Gastrocnemius medialis (tissue), 4 donors: ENCODE data around the gene MRPL27. TPM values are rescaled to one million over a fixed set of nuclear protein-coding genes. Genes with fewer than 3 reads are reported as not detected.

ENCODE experiments used
- ATAC-seq, 2 donors: fragments of 150-250 bp; one replicate each; pipeline ENCODE4 v1.9.1; 2016
- DNase-seq, 2 donors: peaks; one replicate each; pipeline ENCODE4 v3.0.0-alpha.2; 2019
- H3K27ac ChIP-seq, 4 donors: fragments of 200-600 bp; sonication (generic); 1 replicate in 1 of 4; 2 replicates in 3 of 4; pipeline ENCODE4 v1.5.1; 2016 to 2018; ENCODE audit warnings: mild to moderate bottlenecking in 2 of 4, moderate library complexity in 1 of 4
- H3K27me3 ChIP-seq, 3 donors: fragments of 200-600 bp; sonication (generic) in 2 of 3; 1 replicate in 1 of 3; 2 replicates in 2 of 3; pipeline versions ENCODE4 v1.5.1 to v1.6.0; 2016 to 2019; ENCODE audit warnings: mild to moderate bottlenecking in 1 of 3, moderate library complexity in 1 of 3
- H3K36me3 ChIP-seq, 2 donors: fragments of 200-600 bp; sonication (generic) in 1 of 2; one replicate each; pipeline ENCODE4 v1.5.1; 2017 to 2018
- H3K4me1 ChIP-seq, 2 donors: fragments of 200-600 bp; sonication (generic) in 1 of 2; one replicate each; pipeline ENCODE4 v1.5.1; 2016 to 2017; ENCODE audit warnings: mild to moderate bottlenecking in 2 of 2
- H3K4me3 ChIP-seq, 4 donors: fragments of 200-600 bp; sonication (generic) in 3 of 4; 1 replicate in 1 of 4; 2 replicates in 3 of 4; pipeline ENCODE4 v1.5.1; 2016 to 2019; ENCODE audit warnings: mild to moderate bottlenecking in 2 of 4
- H3K9me3 ChIP-seq, 3 donors: fragments of 200-600 bp; sonication (generic) in 2 of 3; 1 replicate in 1 of 3; 2 replicates in 2 of 3; pipeline ENCODE4 v1.5.1; 2016 to 2019
- POLR2A ChIP-seq, 2 donors: fragments of 450-650 bp; IDR thresholded peaks; one replicate each; pipeline ENCODE4 v1.6.1; 2017; ENCODE audit warnings: antibody characterized with exemption in 2 of 2, mild to moderate bottlenecking in 2 of 2, moderate library complexity in 2 of 2
- in situ Hi-C, 4 donors: fragments of 200-750 bp; cut with MboI; loops; one replicate each; pipeline versions ENCODE4 v1.15.0 to v1.8.0; 2017; ENCODE audit warnings: low sequenced_read_pairs in 4 of 4
- intact Hi-C: fragments of 100-400 bp; cut with DNase I; formaldehyde crosslinking; loops from one replicate; pipeline ENCODE4 v1.15.1; 2023; ENCODE audit warnings: low total_unique reads
- total RNA-seq, 4 donors: library from RNA; depleted of rRNA; stranded (reverse); fragments of >200 nt; gene quantifications; one replicate each; pipeline versions ENCODE4 v1.1.0 to v1.2.3, GENCODE V29; 2016
- TF ChIP-seq, protein P1 (sequence below), 5 experiments: fragments of 450-650 bp in 3 of 5; fragments of 200-600 bp in 2 of 5; sonication (generic) in 2 of 5; IDR thresholded peaks in 4 of 5; conservative IDR thresholded peaks in 1 of 5; 1 replicate in 4 of 5; 2 replicates in 1 of 5; pipeline ENCODE4 v1.5.1; 2016 to 2019; ENCODE audit warnings: antibody characterized with exemption in 5 of 5, mild to moderate bottlenecking in 3 of 5, moderate library complexity in 3 of 5

Gene MRPL27
- total RNA-seq, 4 donors from 2014 or later: 110 to 141 (median 134) TPM

DNA sequence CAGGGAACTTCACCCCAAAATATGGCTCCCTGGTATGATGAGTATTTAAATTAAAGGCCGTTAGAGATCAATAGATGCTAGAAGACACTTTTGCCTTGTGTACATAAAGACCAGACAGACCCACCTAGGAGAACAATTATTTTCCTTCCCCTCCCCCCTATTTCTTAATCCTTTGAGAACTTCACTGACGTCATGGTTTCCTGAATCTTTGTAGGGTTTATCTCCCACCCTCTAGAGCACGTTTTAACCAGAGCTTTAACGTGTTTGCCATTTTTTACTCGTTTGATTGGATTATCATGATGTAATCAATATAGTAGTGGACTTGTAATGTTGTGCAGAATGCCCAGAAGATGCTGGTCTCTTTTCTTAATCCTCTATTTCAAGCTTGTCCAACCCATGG is 49.9 kb downstream of the MRPL27 start:
- DNase-seq (no peak), ATAC-seq (no peak)
- Histone ChIP-seq H3K36me3 (no peaks in the 10 kb centered on the region), H3K9me3 (no peaks in the 10 kb centered on the region), H3K27ac (no peak overlapping the region), H3K4me1 (peaks cover 7 to 8% of the 10 kb centered on the region in 2 donors), H3K27me3 (peaks cover 0 to 2% (median 0%) of the 10 kb centered on the region in 3 donors), H3K4me3 (no peak overlapping the region)
- TF ChIP-seq, protein P1, sequence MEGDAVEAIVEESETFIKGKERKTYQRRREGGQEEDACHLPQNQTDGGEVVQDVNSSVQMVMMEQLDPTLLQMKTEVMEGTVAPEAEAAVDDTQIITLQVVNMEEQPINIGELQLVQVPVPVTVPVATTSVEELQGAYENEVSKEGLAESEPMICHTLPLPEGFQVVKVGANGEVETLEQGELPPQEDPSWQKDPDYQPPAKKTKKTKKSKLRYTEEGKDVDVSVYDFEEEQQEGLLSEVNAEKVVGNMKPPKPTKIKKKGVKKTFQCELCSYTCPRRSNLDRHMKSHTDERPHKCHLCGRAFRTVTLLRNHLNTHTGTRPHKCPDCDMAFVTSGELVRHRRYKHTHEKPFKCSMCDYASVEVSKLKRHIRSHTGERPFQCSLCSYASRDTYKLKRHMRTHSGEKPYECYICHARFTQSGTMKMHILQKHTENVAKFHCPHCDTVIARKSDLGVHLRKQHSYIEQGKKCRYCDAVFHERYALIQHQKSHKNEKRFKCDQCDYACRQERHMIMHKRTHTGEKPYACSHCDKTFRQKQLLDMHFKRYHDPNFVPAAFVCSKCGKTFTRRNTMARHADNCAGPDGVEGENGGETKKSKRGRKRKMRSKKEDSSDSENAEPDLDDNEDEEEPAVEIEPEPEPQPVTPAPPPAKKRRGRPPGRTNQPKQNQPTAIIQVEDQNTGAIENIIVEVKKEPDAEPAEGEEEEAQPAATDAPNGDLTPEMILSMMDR (IDR thresholded peaks at IDR 0.05 in 4 of 5, conservative IDR thresholded peaks at IDR 0.05 in 1 of 5): no peak
- no peak for TF ChIP-seq POLR2A (IDR thresholded peaks at IDR 0.05)
- intact Hi-C loops (no loop called here), in situ Hi-C loops (no loop called here)

DNA sequence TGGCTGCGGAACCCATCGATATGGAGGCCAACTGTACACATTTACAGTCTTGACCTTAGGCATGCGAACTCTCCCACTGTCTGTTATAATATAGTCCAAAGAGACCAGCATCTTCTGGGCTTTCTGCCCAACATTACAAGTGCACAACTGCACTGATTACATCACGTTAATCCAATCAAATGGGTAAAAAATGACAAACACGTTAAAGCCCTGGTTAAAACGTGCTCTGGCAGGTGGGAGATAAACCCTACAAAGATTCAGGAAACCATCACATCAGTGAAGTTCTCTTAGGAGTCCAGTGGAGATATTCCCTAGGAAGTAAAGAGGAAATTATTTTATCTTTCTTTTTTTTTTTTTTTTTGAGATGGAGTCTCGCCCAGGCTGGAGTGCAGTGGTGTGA is 50.7 kb downstream of the MRPL27 start:
- intact Hi-C loops: no loop called here
- Histone ChIP-seq H3K27me3 (peaks cover 0 to 2% (median 0%) of the 10 kb centered on the region in 3 donors), H3K4me1 (peaks cover 7 to 10% of the 10 kb centered on the region in 2 donors), H3K4me3 (no peak overlapping the region), H3K36me3 (no peaks in the 10 kb centered on the region), H3K9me3 (no peaks in the 10 kb centered on the region), H3K27ac (no peak overlapping the region)
- TF ChIP-seq, protein P1 (IDR thresholded peaks at IDR 0.05 in 4 of 5, conservative IDR thresholded peaks at IDR 0.05 in 1 of 5): no peak
- TF ChIP-seq POLR2A (IDR thresholded peaks at IDR 0.05): no peak
- DNase-seq: no peak
- in situ Hi-C loops: no loop called here
- ATAC-seq: no peak

DNA sequence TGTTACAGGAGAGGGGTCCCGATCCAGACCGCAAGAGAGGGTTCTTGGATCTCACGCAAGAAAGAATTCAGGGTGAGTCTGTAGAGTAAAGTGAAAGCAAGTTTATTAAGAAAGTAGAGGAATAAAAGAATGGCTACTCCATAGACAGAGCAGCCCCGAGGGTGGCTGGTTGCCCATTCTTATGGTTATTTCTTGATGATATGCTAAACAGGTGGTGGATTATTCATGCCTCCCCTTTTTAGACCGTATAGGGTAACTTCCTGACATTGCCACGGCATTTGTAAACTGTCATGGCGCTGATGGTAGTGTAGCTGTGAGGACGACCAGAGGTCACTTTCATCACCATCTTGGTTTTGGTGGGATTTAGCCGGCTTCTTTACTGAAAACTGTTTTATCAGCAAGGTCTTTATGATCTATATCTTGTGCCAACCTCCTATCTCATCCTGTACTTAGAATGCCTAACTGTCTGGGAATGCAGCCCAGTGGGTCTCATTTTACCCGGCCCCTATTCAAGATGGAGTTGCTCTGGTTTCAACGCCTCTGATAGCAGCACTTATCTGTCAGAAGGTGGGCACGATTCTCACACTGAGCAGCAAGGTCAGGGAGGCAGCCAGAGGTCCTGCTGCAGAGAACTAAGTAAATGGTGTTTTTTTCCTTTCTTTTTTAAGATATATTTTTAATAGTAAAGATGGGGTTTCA is 53.5 kb downstream of the MRPL27 start:
- Histone ChIP-seq H3K27me3 (no peaks in the 10 kb centered on the region), H3K4me3 (no peak overlapping the region), H3K27ac (no peak overlapping the region), H3K4me1 (peaks cover 7 to 10% of the 10 kb centered on the region in 2 donors), H3K36me3 (no peaks in the 10 kb centered on the region), H3K9me3 (no peaks in the 10 kb centered on the region)
- DNase-seq (no peak), ATAC-seq (no peak)
- in situ Hi-C loops (no loop called here), intact Hi-C loops (no loop called here)
- TF ChIP-seq, protein P1 (IDR thresholded peaks at IDR 0.05 in 4 of 5, conservative IDR thresholded peaks at IDR 0.05 in 1 of 5): no peak
- TF ChIP-seq POLR2A (IDR thresholded peaks at IDR 0.05): no peak

DNA sequence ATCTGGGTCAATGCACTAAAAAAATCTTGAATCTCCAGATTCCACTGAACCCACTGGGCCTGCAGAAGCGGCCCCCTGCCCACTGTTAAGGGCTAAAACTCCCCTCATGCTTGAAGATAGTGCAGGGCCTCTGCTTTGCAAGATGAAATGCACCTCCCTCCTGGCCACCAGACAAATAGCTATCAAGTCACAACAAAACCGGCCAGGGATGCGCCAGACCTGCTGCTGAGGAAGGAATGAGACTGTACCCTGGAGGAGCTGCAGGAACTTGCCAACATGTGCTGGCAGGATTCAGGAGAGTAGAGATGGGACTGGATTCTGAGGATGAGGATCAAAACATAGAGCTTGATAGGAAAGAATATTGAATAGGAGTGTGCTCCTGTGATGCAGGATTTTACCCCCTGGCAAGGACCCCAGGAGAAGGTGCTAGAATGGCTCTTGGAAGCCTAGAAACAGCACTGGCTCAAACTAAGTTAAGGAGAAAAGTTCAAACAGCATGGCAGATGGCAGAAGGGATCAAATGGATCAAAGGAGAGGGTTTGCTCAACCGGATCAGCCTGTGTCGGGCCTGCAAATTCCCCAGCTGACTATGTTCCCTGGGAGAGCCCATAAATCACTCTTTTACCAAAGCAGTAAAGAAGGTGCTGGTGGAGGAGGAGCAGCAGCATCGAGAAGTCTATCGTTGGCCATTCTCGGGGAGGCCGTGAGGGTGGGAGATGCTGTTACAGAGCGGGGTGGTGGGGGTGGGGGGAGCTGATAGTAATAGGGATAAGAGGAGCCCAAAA is 54.3 kb downstream of the MRPL27 start:
- DNase-seq: no peak
- H3K9me3 ChIP-seq: no peaks in the 10 kb centered on the region
- TF ChIP-seq, protein P1 (IDR thresholded peaks at IDR 0.05 in 4 of 5, conservative IDR thresholded peaks at IDR 0.05 in 1 of 5): no peak
- no peak for TF ChIP-seq POLR2A (IDR thresholded peaks at IDR 0.05)
- intact Hi-C loops (no loop called here), in situ Hi-C loops (no loop called here)
- H3K27ac ChIP-seq: no peak overlapping the region
- peak; percentile 65 to 80 for ATAC-seq
- no peak overlapping the region for H3K4me3 ChIP-seq
- H3K36me3 ChIP-seq: no peaks in the 10 kb centered on the region
- H3K27me3 ChIP-seq: no peaks in the 10 kb centered on the region
- H3K4me1 ChIP-seq: peaks cover 7 to 10% of the 10 kb centered on the region in 2 donors

Other genes starting within 250 kb of the MRPL27 start
- 1 to 10 TPM in 1 of 4 donors, under 1 TPM in 2, not detected in 1; 0.04 to 3.8 (median 0.31) TPM for gene SAMD14, start 243.0 kb downstream of the MRPL27 start, total RNA-seq
- 10 to 100 TPM in 2 of 4 donors, 1 to 10 TPM in 2; 4.7 to 18.8 (median 11.0) TPM for gene PPP1R9B, start 222.5 kb downstream of the MRPL27 start, total RNA-seq
- gene SGCA, start 207.2 kb downstream of the MRPL27 start, total RNA-seq: 100 to 1,000 TPM; 227 to 385 (median 292) TPM
- 1 to 10 TPM; 1.7 to 9.5 (median 5.1) TPM for gene COL1A1, start 171.6 kb downstream of the MRPL27 start, total RNA-seq
- gene TMEM92, start 98.7 kb downstream of the MRPL27 start, total RNA-seq: not detected
- 10 to 100 TPM in 2 of 4 donors, 1 to 10 TPM in 2; 7.9 to 12.6 (median 9.8) TPM for gene XYLT2, start 27.1 kb downstream of the MRPL27 start, total RNA-seq
- gene EME1, start within 50 bp of the MRPL27 start, total RNA-seq: under 1 TPM in 2 of 4 donors, not detected in 2; 0.82 to 0.95 TPM
- gene LRRC59, start 24.3 kb upstream of the MRPL27 start, total RNA-seq: 10 to 100 TPM; 25.4 to 73.2 (median 55.8) TPM
- gene ACSF2, start 53.0 kb upstream of the MRPL27 start, total RNA-seq: 10 to 100 TPM in 3 of 4 donors, 1 to 10 TPM in 1; 8.7 to 61.4 (median 34.2) TPM
- 1 to 10 TPM in 2 of 4 donors, not detected in 2; 1.8 to 8.8 TPM for gene CHAD, start 95.7 kb upstream of the MRPL27 start, total RNA-seq
- gene RSAD1, start 105.7 kb upstream of the MRPL27 start, total RNA-seq: 10 to 100 TPM; 27.1 to 67.4 (median 52.7) TPM
- not detected for gene MYCBPAP, start 135.3 kb upstream of the MRPL27 start, total RNA-seq
- not detected for gene EPN3, start 159.6 kb upstream of the MRPL27 start, total RNA-seq
- gene SPATA20, start 174.0 kb upstream of the MRPL27 start, total RNA-seq: 10 to 100 TPM; 22.3 to 67.9 (median 29.1) TPM
- gene CACNA1G, start 187.5 kb upstream of the MRPL27 start, total RNA-seq: under 1 TPM in 2 of 4 donors, not detected in 2; 0.09 to 0.10 TPM